ENCODE data around the gene MED22. TPM values are rescaled to one million over a fixed set of nuclear protein-coding genes. Genes with fewer than 3 reads are reported as not detected.

Gene MED22
- total and polyA plus RNA-seq, 2 of the 8 experiments (the other 6 are each of a cell fraction or from before 2014, with no cell fraction given): 56.4 to 68.4 TPM

GRCh38 chr9:133380734-133381133, 32.8 kb upstream of the MED22 start (continued):
- no peak for TF ChIP-seq TBP (IDR thresholded peaks at IDR 0.05; ENCODE audit: low read depth, low read length)

All from H1 (cell line).